GM19193 (cell line): Measurements from ENCODE around the gene C14orf119.

Source experiments
- POLR2A ChIP-seq: IDR thresholded peaks from 4 replicates; pipeline ENCODE4 v1.6.1; 2011; ENCODE audit not compliant: insufficient read depth, insufficient read length; ENCODE audit errors: extremely low read depth

Gene C14orf119

DNA sequence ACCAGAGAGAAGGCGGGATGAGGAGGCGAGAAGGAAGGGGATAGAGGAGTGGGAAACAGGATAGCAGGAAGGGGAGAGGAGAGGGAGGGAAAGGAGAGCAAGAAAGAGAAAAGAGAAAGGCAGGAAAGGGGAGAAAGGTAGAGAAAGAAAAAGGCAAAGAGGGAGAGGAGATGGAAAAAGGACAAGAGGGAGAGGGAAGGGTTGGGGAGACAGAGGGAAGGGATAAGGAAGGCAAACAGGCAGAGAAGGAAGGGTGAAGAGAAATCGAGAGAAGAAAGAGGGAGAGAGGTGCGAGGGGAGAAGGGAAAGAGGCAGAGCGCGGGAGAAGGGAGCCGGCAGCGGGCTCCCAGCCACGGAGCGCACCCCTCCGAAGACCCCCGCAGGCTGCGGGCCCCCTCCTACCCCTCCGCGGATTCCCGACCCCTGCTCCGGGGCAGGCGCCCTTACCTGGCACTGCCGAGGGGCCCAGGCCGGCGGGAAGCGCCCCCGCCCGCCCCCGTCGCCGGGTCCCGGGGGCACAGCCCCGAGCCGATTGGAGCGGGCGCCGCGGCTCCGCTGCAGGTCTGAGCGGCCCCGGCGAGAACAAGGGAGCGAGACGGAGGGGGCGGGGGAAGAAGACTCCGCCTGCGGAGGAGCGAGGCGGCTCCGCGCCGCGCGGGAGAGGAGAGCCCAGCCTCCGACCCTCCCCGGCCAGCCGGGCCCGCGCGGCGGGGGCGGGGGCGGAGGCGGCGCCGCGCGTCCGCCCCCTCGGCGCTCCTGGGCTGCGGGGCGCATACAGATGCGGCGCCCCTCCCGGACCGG is 38.1 kb upstream of the C14orf119 start, which contains the start of gene CDH24:
Gene CDH24 (minus strand): TSS at position 565 of the 801 bp plus-strand sequence. CDS start 1,787 bp downstream, outside the sequence.
- no peak for TF ChIP-seq POLR2A

DNA sequence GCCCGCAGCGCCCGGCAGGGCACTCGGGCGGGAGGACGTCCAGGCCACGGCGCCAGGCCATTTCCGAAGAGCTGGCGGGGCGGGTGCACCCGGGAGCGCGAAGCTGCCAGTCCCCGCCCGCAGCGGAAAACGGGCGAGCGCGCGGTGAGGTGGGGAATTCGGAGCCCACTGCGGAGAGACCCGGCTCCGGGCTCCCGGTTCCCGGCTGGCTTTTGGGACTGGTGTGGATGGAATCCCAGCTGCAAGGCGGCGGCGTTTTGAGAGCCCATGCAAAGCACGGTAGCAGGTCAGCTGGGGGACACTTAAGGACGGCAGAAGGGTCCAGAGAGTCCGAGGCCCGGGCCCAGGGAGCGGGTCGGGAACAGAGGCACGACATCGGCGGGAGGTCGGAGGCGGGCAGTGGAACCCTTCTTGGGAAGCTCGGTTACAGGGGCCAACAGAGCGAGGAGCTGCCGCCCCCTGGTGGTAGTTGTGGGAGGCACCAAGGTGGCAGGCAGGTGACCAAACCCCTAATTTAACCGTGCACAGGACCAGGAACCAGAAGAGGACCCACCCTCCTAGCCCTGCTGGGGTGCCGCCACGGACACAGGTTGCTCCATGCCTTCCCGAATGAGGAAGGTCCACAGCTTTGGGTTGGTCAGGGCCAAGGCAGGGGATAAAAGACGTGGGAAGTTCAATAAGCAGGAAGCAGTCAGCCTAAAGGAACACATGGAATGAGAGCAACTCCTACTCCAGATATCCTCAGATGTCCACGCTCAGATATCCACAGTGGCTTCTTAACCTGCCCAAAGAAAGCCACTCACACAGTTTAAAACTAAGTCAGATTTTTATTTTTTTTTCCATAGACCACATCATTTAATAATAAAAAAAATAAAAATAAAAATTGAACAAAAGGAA is 37.3 kb upstream of the C14orf119 start:
- TF ChIP-seq POLR2A: no peak

DNA sequence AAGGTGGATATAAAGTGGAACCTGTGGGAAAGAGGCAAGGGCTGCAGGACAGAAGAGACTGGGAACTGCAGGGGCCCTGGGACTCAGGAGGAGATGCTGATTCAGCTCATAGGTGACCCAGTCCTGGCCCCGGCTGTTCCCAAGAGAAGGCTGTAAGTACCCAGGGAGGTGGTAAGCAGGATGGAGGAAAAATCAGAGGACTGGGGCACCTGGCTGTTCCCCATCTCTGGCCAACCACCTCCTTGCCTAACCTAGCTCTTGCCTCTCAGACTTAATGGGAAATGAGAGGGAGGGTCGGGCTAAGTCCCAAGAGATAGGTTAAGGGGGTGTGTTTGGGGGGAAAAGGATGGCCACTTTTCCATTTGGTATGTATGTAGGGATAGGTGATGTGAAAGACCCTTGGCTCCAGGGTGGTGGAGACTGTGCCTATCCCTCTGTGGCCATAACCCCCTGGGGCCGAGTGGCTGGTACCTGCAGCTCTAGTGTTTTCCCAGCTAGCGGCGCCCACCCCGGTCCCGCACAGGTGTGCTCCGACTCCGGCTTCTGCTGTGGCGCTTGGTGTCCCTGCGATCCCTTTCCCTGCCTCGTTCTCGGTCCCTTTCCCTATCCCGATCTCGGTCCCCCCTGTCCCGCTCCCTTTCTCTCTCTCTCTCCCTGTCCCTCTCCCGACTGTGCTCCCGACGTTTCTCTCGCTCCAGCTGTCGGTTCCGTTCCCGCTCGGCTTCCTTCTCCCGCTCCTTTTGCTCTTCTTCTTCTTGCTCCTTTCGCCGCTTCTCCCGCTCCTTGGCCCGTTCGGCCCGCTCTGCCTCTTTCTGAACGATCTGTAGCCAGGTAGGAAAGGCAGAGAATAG is 36.4 kb upstream of the C14orf119 start:
- TF ChIP-seq POLR2A: no peak

DNA sequence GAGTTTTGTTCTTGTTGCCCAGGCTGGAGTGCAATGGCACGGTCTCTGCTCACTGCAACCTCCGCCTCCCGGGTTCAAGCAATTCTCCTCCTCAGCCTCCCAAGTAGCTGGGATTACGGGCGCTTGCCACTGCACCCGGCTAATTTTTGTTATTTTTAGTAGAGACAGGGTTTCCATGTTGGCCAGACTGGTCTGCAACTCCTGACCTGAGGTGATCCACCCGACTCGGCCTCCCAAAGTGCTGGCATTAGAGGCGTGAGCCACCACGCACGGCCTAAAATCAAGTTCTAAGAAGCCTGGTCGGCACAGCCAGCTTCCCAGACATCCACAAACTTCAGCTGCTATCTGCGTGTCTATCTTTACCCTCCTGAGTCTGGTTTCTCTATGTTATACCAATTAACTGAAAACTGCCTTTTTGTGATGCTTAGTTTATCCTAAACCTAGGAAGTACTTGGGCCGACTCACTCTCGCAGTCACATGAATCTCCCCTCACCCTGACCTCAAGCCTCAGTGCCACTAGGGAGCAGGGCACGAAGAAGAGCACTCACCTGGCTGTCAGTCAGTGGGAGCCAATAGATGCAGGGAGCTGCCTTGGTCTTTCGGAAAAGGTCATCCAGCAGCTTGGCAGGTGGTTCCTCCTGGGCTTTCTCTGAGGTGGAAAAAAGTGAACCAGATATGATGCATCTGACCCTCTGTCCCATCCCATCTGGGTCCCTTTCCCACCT is 34.6 kb upstream of the C14orf119 start:
- no peak for TF ChIP-seq POLR2A

DNA sequence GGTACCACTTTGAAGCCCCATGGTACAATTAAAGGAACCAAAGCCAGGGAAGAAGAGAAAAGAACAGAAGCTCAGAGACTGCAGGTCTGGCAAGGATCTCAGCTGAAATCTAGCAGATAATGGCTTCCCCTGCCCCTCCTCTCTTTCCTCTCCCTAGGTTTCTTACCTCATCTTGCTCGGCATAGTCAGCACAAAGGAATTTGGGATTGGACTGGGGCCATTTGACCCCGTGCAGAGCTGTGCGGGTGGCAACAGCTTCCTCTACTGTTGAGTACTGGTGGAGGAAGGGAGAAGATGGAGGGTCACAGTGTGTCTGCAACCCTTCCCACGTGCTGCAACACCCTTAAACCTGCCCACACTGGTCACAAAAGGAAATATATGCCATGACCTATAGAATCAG is 33.3 kb upstream of the C14orf119 start:
- no peak for TF ChIP-seq POLR2A

DNA sequence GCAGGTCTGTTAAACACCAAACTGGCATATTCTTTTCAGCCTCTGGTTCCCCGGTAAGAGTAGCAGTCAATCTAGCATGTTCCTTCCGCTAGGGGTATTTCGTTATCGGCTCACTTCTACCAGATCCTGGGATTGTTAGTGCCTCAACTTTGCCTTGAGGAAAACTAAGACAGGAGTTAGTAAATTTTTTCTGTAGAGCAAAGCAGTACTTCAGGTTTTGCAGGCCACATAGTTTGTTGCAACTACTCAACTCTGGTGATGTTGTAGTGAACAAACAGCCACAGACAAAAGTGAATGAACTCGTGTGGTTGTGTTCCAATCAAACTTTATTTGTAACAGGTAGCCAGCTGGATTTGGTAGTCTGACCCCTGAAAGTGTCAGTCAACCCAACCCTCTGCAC is 31.7 kb upstream of the C14orf119 start:
- TF ChIP-seq POLR2A: no peak

DNA sequence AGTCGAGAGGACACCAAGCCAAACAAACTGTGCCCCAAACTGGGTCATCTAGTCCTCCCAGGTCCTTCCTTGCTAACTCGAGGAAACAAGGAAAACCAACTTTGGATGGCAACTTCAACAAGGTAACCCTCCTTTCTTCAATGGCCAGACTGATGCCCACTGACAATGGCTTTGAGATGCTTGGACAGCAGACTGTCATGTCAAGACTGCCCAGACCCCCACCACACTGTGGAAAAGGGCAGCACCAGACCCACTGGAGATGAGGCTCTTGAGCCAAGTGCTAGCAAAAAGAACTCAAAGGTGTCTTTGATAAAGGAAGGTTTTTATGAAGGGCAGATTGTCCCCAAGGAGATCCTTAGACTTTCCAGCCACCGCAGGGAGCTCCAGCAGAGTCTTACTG is 28.9 kb upstream of the C14orf119 start:
- TF ChIP-seq POLR2A: no peak

DNA sequence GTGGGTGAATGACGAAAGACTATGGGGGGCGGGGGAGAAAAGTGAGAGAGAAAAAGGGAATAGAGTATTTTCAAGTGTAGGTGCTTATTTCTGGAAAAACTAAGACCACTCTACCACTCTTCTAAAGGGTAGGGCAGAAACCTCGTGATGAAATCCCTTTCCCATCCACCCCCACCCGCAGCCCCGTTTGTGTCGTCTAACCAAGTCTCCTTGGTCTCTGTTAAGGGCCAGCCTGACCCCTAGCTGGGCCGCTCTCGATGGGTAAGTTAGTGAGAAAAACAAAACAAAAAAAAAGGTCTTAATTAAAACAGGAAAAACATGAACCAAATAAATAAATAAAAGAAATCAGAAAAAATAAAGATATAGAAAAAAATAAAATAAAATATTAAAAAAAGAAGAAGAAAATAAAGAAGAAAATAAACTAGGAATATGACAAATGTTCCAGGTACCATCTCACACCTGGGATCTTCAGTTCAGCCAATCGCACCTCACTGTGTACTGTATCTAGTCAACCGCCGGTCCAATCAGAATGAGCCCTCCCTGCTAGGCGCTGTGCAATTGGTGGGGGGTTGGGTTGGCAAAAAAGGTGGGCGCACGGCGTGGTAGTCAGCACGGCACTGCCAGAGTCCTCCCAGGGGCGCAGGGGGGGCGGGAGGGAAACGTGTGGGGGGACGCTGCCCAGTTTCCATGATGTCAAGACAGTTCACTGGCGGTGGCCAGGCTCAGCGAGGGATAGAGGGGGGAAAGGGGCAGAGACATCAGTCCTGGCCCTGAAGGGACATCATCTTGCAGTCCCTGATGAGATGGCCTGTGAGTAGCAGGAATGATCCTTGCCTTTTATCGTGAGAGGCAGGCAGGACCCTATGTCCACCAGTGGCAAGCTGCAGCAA is 28.2 kb upstream of the C14orf119 start:
- no peak for TF ChIP-seq POLR2A

DNA sequence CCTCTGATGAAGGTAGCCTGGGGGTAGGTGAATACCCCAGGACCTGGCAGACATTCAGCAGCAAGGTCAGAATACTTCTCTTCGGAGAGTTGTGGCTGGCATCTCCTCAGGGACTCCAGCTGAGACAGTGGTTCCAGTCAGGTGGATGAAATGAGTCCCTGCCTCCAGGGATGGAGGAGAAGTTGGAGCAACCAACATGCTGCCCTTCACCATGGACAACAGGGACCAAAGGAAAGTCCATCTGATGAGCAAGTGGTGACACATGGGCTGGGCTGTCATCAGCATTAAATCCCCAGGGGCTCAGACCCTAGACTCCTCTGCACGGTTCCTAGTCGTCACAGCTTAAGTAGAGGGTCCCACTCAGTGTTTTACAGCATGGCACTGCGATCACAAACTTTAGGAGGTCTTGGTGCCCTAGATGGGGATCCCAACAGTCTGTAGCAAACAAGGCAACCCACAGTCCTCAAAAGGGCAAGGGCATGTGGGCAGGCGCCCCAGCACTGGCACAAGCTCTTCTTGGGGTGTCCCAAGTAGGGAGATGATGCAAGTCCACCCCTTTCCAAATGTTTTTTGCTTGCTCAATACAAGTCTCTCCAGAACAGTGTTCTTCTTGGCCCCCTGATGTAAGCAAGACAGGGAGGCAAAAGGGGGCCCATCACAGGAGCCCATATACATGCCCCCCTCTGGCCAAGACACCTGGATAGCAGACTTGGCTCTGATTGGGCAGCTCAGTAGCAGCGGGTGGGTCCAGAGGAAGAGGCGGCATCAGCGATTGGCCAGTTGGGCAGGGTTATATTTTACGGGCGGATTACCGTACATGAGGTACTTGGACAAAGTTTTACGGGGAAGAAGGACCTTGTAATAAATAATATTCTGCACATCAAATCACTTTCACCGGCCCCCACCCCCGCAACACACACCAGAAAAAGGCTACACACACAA is 27.2 kb upstream of the C14orf119 start:
- no peak for TF ChIP-seq POLR2A

DNA sequence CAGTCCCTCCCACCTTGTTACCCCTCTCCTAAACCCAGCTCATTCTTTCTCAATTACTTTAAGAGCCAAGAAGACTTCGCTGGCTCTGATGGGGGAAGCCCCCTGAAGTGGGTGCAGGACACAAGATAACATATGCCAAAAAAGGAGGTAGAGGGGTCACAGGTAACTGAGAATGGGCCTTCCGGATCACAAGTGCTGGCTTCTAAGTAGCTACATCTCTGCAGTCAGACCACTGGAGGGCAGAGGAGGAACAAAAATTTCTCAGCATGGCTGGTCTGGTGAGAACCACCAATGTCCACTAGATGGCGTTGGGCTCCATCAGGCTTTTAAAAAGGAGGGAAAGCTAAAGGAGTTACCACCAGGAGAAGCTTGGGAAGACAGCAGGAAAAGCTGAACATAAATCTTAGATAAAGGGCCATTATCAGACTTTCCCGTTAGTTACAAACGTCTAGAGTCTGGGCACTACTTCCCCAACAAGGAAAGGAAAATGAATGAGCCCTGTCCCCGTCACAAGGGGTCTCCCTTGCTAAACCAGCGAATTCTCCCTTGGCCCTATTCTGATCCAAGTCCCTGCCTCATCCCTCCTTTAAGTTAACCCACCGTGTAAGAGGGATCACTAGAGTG is 26.4 kb upstream of the C14orf119 start:
- TF ChIP-seq POLR2A: no peak

DNA sequence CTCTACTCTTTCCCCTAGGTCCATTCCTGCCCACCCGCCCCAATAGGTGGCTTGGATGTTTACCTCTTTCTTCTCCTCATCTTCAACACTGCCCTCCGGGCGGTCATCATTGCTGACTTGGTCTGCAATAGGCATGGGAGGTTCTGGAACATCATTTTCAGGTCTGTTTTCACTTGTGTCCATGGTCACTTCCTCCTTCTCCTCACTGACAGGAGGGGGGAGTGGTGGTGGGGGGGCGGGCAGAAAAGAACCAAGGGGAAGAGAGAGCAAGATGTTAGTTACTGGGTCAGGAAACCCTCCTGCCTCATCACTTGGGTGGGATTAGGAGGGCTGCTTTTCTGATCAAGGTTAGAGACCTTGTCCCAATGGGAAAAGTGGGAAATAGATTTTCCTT is 25.9 kb upstream of the C14orf119 start:
- TF ChIP-seq POLR2A: no peak
